Activated naive CD4-positive, alpha-beta T cell treated with anti-CD3 and anti-CD28 coated beads, Interleukin-2, amount 10 ng/mL, durations not matched to agents 7 days and 5 days (primary cell): ENCODE measurements around the gene SCN8A.
"Not testable (repeated sequence)": the region's sequence is repeated elsewhere in the genome, so short reads cannot be mapped to it uniquely, and the experiment has no call there.

ENCODE experiments used
- CTCF ChIA-PET: fragments of 350-600 bp; sonication (Branson Sonifier 250); formaldehyde crosslinking; loops from one replicate; lab custom pipeline; 2021; ENCODE audit warnings: antibody characterized with exemption; lab: Charles Lee
- DNase-seq: peaks from one replicate; pipeline ENCODE4 v3.0.0-alpha.2; 2020
- H3K27ac Mint-ChIP-seq: one replicate; pipeline ENCODE4 v1.8.0; 2021; ENCODE audit warnings: mild to moderate bottlenecking, moderate library complexity, mixed read lengths
- H3K27me3 Mint-ChIP-seq: one replicate; pipeline ENCODE4 v1.8.0; 2021; ENCODE audit warnings: mild to moderate bottlenecking, mixed read lengths
- H3K36me3 Mint-ChIP-seq: one replicate; pipeline ENCODE4 v1.8.0; 2021; ENCODE audit warnings: mixed read lengths
- H3K4me1 Mint-ChIP-seq: one replicate; pipeline ENCODE4 v1.8.0; 2021; ENCODE audit warnings: mixed read lengths
- H3K4me3 Mint-ChIP-seq: one replicate; pipeline ENCODE4 v1.8.0; 2021; ENCODE audit warnings: mild to moderate bottlenecking, moderate library complexity, mixed read lengths
- H3K9me3 Mint-ChIP-seq: one replicate; pipeline ENCODE4 v1.8.0; 2021; ENCODE audit warnings: mixed read lengths

The SCN8A gene

GRCh38 chr12:51829641-51830040, 238.6 kb downstream of the SCN8A start:
- CTCF ChIA-PET = interaction anchor here (0.7 to 0.8 kb wide), 2 partner anchors 195 to 431 kb away, joined by 3 read pairs; no protein-coding TSS in a partner anchor
- H3K27ac Mint-ChIP-seq = no peak overlapping the region
- DNase-seq = no peak
- peaks cover 69% of the 10 kb centered on the region for H3K27me3 Mint-ChIP-seq
- peaks cover 44% of the 10 kb centered on the region for H3K4me1 Mint-ChIP-seq
- no peaks in the 10 kb centered on the region for H3K36me3 Mint-ChIP-seq
- H3K4me3 Mint-ChIP-seq = no peak overlapping the region
- H3K9me3 Mint-ChIP-seq = no peaks in the 10 kb centered on the region

GRCh38 chr12:51831817-51832216, 240.8 kb downstream of the SCN8A start:
- not testable (repeated sequence) for H3K36me3 Mint-ChIP-seq, DNase-seq, H3K9me3 Mint-ChIP-seq, H3K27ac Mint-ChIP-seq, H3K4me3 Mint-ChIP-seq
- Mint-ChIP-seq H3K4me1 (peaks cover 40% of the 10 kb centered on the region), H3K27me3 (peaks cover 81% of the 10 kb centered on the region)
- CTCF ChIA-PET = interaction anchor here (1.1 to 1.8 kb wide), 4 partner anchors 8 to 411 kb away, joined by 3 to 12 read pairs (median 6); a partner anchor contains a TSS

- CTCF ChIA-PET = interaction anchor here (1.1 to 1.8 kb wide), 4 partner anchors 8 to 412 kb away, joined by 3 to 12 read pairs (median 6); a partner anchor contains a TSS
- peak; percentile 35 for DNase-seq
- Mint-ChIP-seq H3K4me3 (no peak overlapping the region), H3K27ac (no peak overlapping the region), H3K4me1 (peaks cover 33% of the 10 kb centered on the region), H3K9me3 (no peaks in the 10 kb centered on the region), H3K27me3 (peaks cover 88% of the 10 kb centered on the region), H3K36me3 (no peaks in the 10 kb centered on the region)
Observed at GRCh38 chr12:51832354-51833107, 241.5 kb downstream of the SCN8A start.

GRCh38 chr12:51833448-51834227, 242.6 kb downstream of the SCN8A start:
- no peak for DNase-seq
- Mint-ChIP-seq H3K4me1 (peaks cover 22% of the 10 kb centered on the region), H3K4me3 (no peak overlapping the region), H3K27me3 (peaks cover 93% of the 10 kb centered on the region), H3K27ac (no peak overlapping the region), H3K36me3 (no peaks in the 10 kb centered on the region), H3K9me3 (no peaks in the 10 kb centered on the region)
- CTCF ChIA-PET = no interaction called here

GRCh38 chr12:51834411-51834810, 243.4 kb downstream of the SCN8A start:
- H3K9me3 Mint-ChIP-seq = no peaks in the 10 kb centered on the region
- H3K36me3 Mint-ChIP-seq = no peaks in the 10 kb centered on the region
- DNase-seq = no peak
- H3K27ac Mint-ChIP-seq = no peak overlapping the region
- peaks cover 20% of the 10 kb centered on the region for H3K4me1 Mint-ChIP-seq
- CTCF ChIA-PET = no interaction called here
- H3K4me3 Mint-ChIP-seq = no peak overlapping the region
- H3K27me3 Mint-ChIP-seq = peaks cover 93% of the 10 kb centered on the region

GRCh38 chr12:51836041-51836826, 245.2 kb downstream of the SCN8A start:
- no peak for DNase-seq
- Mint-ChIP-seq H3K27me3 (peaks cover 92% of the 10 kb centered on the region), H3K27ac (no peak overlapping the region), H3K4me3 (no peak overlapping the region), H3K9me3 (no peaks in the 10 kb centered on the region), H3K36me3 (no peaks in the 10 kb centered on the region), H3K4me1 (peaks cover 20% of the 10 kb centered on the region)
- CTCF ChIA-PET = interaction anchor here (0.9 kb wide), 1 partner anchor 39 kb away, joined by 3 read pairs; no protein-coding TSS in a partner anchor

- H3K4me1 Mint-ChIP-seq = peaks cover 20% of the 10 kb centered on the region
- CTCF ChIA-PET = interaction anchor here (0.9 kb wide), 1 partner anchor 39 kb away, joined by 3 read pairs; no protein-coding TSS in a partner anchor
- H3K4me3 Mint-ChIP-seq = no peak overlapping the region
- no peak overlapping the region for H3K27ac Mint-ChIP-seq
- DNase-seq = no peak
- H3K36me3 Mint-ChIP-seq = no peaks in the 10 kb centered on the region
- H3K9me3 Mint-ChIP-seq = no peaks in the 10 kb centered on the region
- peaks cover 92% of the 10 kb centered on the region for H3K27me3 Mint-ChIP-seq
Observed at GRCh38 chr12:51836827-51837173, 245.8 kb downstream of the SCN8A start.

GRCh38 chr12:51837286-51837685, 246.3 kb downstream of the SCN8A start:
- Mint-ChIP-seq H3K4me1 (peaks cover 18% of the 10 kb centered on the region), H3K27me3 (peaks cover 92% of the 10 kb centered on the region), H3K9me3 (no peaks in the 10 kb centered on the region), H3K36me3 (no peaks in the 10 kb centered on the region), H3K4me3 (no peak overlapping the region), H3K27ac (no peak overlapping the region)
- CTCF ChIA-PET = interaction anchor here (0.9 kb wide), 1 partner anchor 38 kb away, joined by 3 read pairs; no protein-coding TSS in a partner anchor
- DNase-seq = no peak

- peaks cover 92% of the 10 kb centered on the region for H3K27me3 Mint-ChIP-seq
- no peak overlapping the region for H3K4me3 Mint-ChIP-seq
- no peak for DNase-seq
- no peaks in the 10 kb centered on the region for H3K36me3 Mint-ChIP-seq
- no peak overlapping the region for H3K27ac Mint-ChIP-seq
- no peaks in the 10 kb centered on the region for H3K9me3 Mint-ChIP-seq
- peaks cover 10% of the 10 kb centered on the region for H3K4me1 Mint-ChIP-seq
- CTCF ChIA-PET = no interaction called here
Observed at GRCh38 chr12:51838036-51838435, 247.0 kb downstream of the SCN8A start.

- peaks cover 92% of the 10 kb centered on the region for H3K27me3 Mint-ChIP-seq
- no peaks in the 10 kb centered on the region for H3K9me3 Mint-ChIP-seq
- H3K27ac Mint-ChIP-seq = no peak overlapping the region
- no peak for DNase-seq
- H3K4me1 Mint-ChIP-seq = peaks cover 3% of the 10 kb centered on the region
- H3K4me3 Mint-ChIP-seq = no peak overlapping the region
- H3K36me3 Mint-ChIP-seq = no peaks in the 10 kb centered on the region
- CTCF ChIA-PET = no interaction called here
Observed at GRCh38 chr12:51838762-51839161, 247.7 kb downstream of the SCN8A start.

GRCh38 chr12:51839310-51839947, 248.4 kb downstream of the SCN8A start:
- Mint-ChIP-seq H3K4me1 (no peaks in the 10 kb centered on the region), H3K9me3 (no peaks in the 10 kb centered on the region), H3K36me3 (no peaks in the 10 kb centered on the region), H3K27ac (no peak overlapping the region), H3K27me3 (peaks cover 92% of the 10 kb centered on the region), H3K4me3 (no peak overlapping the region)
- CTCF ChIA-PET = interaction anchor here (0.6 kb wide), 1 partner anchor 40 kb away, joined by 3 read pairs; no protein-coding TSS in a partner anchor
- no peak for DNase-seq

- Mint-ChIP-seq H3K27me3 (peaks cover 92% of the 10 kb centered on the region), H3K9me3 (no peaks in the 10 kb centered on the region)
Observed at GRCh38 chr12:51840966-51841365, 249.9 kb downstream of the SCN8A start.

GRCh38 chr12:51841727-51842126, 250.7 kb downstream of the SCN8A start:
- H3K9me3 Mint-ChIP-seq = no peaks in the 10 kb centered on the region
- DNase-seq = no peak
- H3K4me3 Mint-ChIP-seq = no peak overlapping the region
- peaks cover 5% of the 10 kb centered on the region for H3K4me1 Mint-ChIP-seq
- H3K36me3 Mint-ChIP-seq = no peaks in the 10 kb centered on the region
- no peak overlapping the region for H3K27ac Mint-ChIP-seq
- CTCF ChIA-PET = interaction anchor here (0.9 kb wide), 1 partner anchor 81 kb away, joined by 3 read pairs; no protein-coding TSS in a partner anchor
- peaks cover 98% of the 10 kb centered on the region for H3K27me3 Mint-ChIP-seq

More at GRCh38 chr12:51840966-51841365, 249.9 kb downstream of the SCN8A start:
- DNase-seq = no peak
- CTCF ChIA-PET = interaction anchor here (0.9 kb wide), 1 partner anchor 82 kb away, joined by 3 read pairs; no protein-coding TSS in a partner anchor
- Mint-ChIP-seq H3K4me1 (peaks cover under 1% of the 10 kb centered on the region), H3K4me3 (no peak overlapping the region), H3K36me3 (no peaks in the 10 kb centered on the region), H3K27ac (no peak overlapping the region)
